Gastrocnemius medialis (tissue), 4 donors: ENCODE measurements around the gene NBL1. TPM values are rescaled to one million over a fixed set of nuclear protein-coding genes. Genes with fewer than 3 reads are reported as not detected.

Experiments used
- ATAC-seq, 2 donors: fragments of 150-250 bp; one replicate each; pipeline ENCODE4 v1.9.1; 2016
- DNase-seq, 2 donors: peaks; one replicate each; pipeline ENCODE4 v3.0.0-alpha.2; 2019
- H3K27ac ChIP-seq, 4 donors: fragments of 200-600 bp; sonication (generic); 1 replicate in 1 of 4; 2 replicates in 3 of 4; pipeline ENCODE4 v1.5.1; 2016 to 2018; ENCODE audit warnings: mild to moderate bottlenecking in 2 of 4, moderate library complexity in 1 of 4
- H3K27me3 ChIP-seq, 3 donors: fragments of 200-600 bp; sonication (generic) in 2 of 3; 1 replicate in 1 of 3; 2 replicates in 2 of 3; pipeline versions ENCODE4 v1.5.1 to v1.6.0; 2016 to 2019; ENCODE audit warnings: mild to moderate bottlenecking in 1 of 3, moderate library complexity in 1 of 3
- H3K36me3 ChIP-seq, 2 donors: fragments of 200-600 bp; sonication (generic) in 1 of 2; one replicate each; pipeline ENCODE4 v1.5.1; 2017 to 2018
- H3K4me1 ChIP-seq, 2 donors: fragments of 200-600 bp; sonication (generic) in 1 of 2; one replicate each; pipeline ENCODE4 v1.5.1; 2016 to 2017; ENCODE audit warnings: mild to moderate bottlenecking in 2 of 2
- H3K4me3 ChIP-seq, 4 donors: fragments of 200-600 bp; sonication (generic) in 3 of 4; 1 replicate in 1 of 4; 2 replicates in 3 of 4; pipeline ENCODE4 v1.5.1; 2016 to 2019; ENCODE audit warnings: mild to moderate bottlenecking in 2 of 4
- H3K9me3 ChIP-seq, 3 donors: fragments of 200-600 bp; sonication (generic) in 2 of 3; 1 replicate in 1 of 3; 2 replicates in 2 of 3; pipeline ENCODE4 v1.5.1; 2016 to 2019
- POLR2A ChIP-seq, 2 donors: fragments of 450-650 bp; IDR thresholded peaks; one replicate each; pipeline ENCODE4 v1.6.1; 2017; ENCODE audit warnings: antibody characterized with exemption in 2 of 2, mild to moderate bottlenecking in 2 of 2, moderate library complexity in 2 of 2
- in situ Hi-C, 4 donors: fragments of 200-750 bp; cut with MboI; loops; one replicate each; pipeline versions ENCODE4 v1.15.0 to v1.8.0; 2017; ENCODE audit warnings: low sequenced_read_pairs in 4 of 4
- intact Hi-C: fragments of 100-400 bp; cut with DNase I; formaldehyde crosslinking; loops from one replicate; pipeline ENCODE4 v1.15.1; 2023; ENCODE audit warnings: low total_unique reads
- total RNA-seq, 4 donors: library from RNA; depleted of rRNA; stranded (reverse); fragments of >200 nt; gene quantifications; one replicate each; pipeline versions ENCODE4 v1.1.0 to v1.2.3, GENCODE V29; 2016
- TF ChIP-seq, protein P1 (sequence below), 5 experiments: fragments of 450-650 bp in 3 of 5; fragments of 200-600 bp in 2 of 5; sonication (generic) in 2 of 5; IDR thresholded peaks in 4 of 5; conservative IDR thresholded peaks in 1 of 5; 1 replicate in 4 of 5; 2 replicates in 1 of 5; pipeline ENCODE4 v1.5.1; 2016 to 2019; ENCODE audit warnings: antibody characterized with exemption in 5 of 5, mild to moderate bottlenecking in 3 of 5, moderate library complexity in 3 of 5

Gene NBL1
- total RNA-seq, 4 donors from 2014 or later: 7.9 to 20.3 (median 16.3) TPM

DNA sequence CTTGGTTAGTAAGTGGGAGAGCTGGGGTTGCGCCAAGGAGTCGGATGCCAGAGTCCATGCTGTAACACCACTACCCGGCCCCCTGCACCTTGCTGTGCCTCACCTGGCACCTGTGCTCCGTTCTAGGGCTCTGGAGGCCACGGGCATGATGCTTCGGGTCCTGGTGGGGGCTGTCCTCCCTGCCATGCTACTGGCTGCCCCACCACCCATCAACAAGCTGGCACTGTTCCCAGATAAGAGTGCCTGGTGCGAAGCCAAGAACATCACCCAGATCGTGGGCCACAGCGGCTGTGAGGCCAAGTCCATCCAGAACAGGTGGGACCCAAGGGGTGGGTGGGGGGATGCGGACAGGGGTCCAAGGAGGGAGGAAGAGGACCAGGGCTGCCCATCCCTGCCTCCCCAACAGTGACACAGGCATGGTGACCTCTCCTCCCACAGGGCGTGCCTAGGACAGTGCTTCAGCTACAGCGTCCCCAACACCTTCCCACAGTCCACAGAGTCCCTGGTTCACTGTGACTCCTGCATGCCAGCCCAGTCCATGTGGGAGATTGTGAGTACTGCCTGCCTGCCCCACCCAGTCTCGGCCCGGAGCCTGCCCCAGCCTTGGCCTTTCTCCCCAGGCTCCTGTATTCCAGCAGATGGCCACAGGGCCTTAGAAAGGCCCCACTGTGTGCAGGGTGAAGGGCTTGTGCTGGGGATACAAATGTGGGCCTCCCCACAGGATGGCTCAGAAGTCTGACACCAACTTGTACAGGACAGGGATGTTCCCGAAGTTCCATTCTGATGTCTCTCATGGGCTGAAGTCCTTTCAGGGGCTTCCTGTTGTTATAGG lies 11.0 kb downstream of the NBL1 start:
- Histone ChIP-seq H3K27me3 (no peaks in the 10 kb centered on the region), H3K27ac (no peak overlapping the region), H3K4me1 (peaks cover 3 to 24% of the 10 kb centered on the region in 2 donors), H3K36me3 (no peaks in the 10 kb centered on the region), H3K4me3 (no peak overlapping the region), H3K9me3 (no peaks in the 10 kb centered on the region)
- ATAC-seq: no peak
- in situ Hi-C loops: loop anchor here in 3 of 4 donors (5.0 to 10.0 kb wide), 4 partner anchors 170 to 313 kb away; partner anchors contain the start of gene CAPZB (in 1 of the 3)
- DNase-seq: no peak
- no peak for TF ChIP-seq POLR2A (IDR thresholded peaks at IDR 0.05)
- TF ChIP-seq, protein P1, sequence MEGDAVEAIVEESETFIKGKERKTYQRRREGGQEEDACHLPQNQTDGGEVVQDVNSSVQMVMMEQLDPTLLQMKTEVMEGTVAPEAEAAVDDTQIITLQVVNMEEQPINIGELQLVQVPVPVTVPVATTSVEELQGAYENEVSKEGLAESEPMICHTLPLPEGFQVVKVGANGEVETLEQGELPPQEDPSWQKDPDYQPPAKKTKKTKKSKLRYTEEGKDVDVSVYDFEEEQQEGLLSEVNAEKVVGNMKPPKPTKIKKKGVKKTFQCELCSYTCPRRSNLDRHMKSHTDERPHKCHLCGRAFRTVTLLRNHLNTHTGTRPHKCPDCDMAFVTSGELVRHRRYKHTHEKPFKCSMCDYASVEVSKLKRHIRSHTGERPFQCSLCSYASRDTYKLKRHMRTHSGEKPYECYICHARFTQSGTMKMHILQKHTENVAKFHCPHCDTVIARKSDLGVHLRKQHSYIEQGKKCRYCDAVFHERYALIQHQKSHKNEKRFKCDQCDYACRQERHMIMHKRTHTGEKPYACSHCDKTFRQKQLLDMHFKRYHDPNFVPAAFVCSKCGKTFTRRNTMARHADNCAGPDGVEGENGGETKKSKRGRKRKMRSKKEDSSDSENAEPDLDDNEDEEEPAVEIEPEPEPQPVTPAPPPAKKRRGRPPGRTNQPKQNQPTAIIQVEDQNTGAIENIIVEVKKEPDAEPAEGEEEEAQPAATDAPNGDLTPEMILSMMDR (IDR thresholded peaks at IDR 0.05 in 4 of 5, conservative IDR thresholded peaks at IDR 0.05 in 1 of 5): no peak
- intact Hi-C loops: loop anchor here (5.0 to 10.0 kb wide), 2 partner anchors 168 to 340 kb away; partner anchors contain the start of genes AKR7A2, CAPZB and SLC66A1

DNA sequence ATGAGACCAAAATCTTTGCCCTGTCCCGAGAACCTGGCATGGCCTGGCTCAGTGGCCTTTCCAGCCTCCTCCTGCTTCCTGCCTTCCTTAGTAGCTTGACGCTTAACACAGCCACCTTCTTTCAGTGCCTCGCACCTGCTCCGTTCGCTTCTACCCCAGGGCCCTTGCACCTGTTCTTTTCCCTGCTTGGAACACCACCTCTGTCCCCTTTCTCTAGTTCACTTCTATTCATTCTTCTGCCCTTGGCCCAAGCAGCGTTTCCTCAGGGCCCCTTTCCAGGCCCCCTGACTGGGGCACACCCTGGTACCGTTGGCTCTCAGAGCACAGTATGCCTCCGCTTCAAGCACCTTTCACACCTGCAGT lies 11.6 kb downstream of the NBL1 start:
- H3K27me3 ChIP-seq: no peaks in the 10 kb centered on the region
- in situ Hi-C loops (loop anchor here in 2 of 4 donors (10.0 kb wide), 3 partner anchors 171 to 311 kb away; partner anchors contain the start of gene CAPZB (in 1 of the 2)), intact Hi-C loops (loop anchor here (10.0 kb wide), 1 partner anchor 341 kb away; the partner anchor contains the start of genes AKR7A2 and SLC66A1)
- no peak overlapping the region for H3K27ac ChIP-seq
- H3K4me3 ChIP-seq: no peak overlapping the region
- peaks cover 0 to 22% of the 10 kb centered on the region in 2 donors for H3K4me1 ChIP-seq
- no peak for TF ChIP-seq POLR2A (IDR thresholded peaks at IDR 0.05)
- TF ChIP-seq, protein P1 (IDR thresholded peaks at IDR 0.05 in 4 of 5, conservative IDR thresholded peaks at IDR 0.05 in 1 of 5): no peak
- no peak for DNase-seq
- no peak for ATAC-seq
- no peaks in the 10 kb centered on the region for H3K36me3 ChIP-seq
- H3K9me3 ChIP-seq: no peaks in the 10 kb centered on the region

DNA sequence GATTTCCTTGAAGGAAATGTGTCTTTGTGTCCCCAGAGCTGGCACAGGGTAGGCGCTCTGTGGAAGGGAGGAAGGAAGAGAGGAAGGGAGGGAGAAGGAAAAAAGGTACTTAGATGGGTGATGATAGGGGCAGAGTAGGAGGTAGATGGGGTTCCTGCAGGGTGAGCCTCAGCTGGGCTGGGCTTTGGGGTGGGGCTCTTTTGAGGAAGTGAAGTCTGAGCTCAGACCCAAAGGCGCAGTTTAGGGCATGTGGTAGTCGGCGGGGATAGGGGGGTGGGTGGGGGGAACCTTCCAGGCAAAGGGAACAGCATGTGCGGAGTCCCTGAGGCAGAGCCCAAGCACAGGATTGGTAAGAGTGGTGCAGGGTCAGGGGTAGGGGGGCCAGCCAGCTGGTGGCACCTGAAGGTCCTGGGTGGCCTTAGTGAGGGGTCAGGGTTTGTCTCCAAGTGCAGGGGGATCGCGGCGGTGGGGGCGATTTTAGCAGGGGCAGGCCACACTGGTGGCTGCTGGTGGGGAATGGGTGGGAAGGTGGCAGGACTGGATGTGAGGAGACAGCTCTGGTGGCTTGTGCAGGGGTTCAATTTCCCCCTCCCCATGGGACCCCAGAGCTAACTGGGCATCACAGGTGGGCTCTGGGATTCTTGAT lies 12.1 kb downstream of the NBL1 start:
- DNase-seq: no peak
- Histone ChIP-seq H3K4me3 (no peak overlapping the region), H3K4me1 (peaks cover 0 to 18% of the 10 kb centered on the region in 2 donors), H3K27ac (no peak overlapping the region), H3K9me3 (no peaks in the 10 kb centered on the region), H3K27me3 (no peaks in the 10 kb centered on the region), H3K36me3 (no peaks in the 10 kb centered on the region)
- in situ Hi-C loops: loop anchor here in 2 of 4 donors (10.0 kb wide), 3 partner anchors 171 to 311 kb away; partner anchors contain the start of gene CAPZB (in 1 of the 2)
- no peak for TF ChIP-seq POLR2A (IDR thresholded peaks at IDR 0.05)
- TF ChIP-seq, protein P1 (IDR thresholded peaks at IDR 0.05 in 4 of 5, conservative IDR thresholded peaks at IDR 0.05 in 1 of 5): no peak
- intact Hi-C loops: loop anchor here (10.0 kb wide), 1 partner anchor 341 kb away; the partner anchor contains the start of genes AKR7A2 and SLC66A1
- no peak for ATAC-seq

DNA sequence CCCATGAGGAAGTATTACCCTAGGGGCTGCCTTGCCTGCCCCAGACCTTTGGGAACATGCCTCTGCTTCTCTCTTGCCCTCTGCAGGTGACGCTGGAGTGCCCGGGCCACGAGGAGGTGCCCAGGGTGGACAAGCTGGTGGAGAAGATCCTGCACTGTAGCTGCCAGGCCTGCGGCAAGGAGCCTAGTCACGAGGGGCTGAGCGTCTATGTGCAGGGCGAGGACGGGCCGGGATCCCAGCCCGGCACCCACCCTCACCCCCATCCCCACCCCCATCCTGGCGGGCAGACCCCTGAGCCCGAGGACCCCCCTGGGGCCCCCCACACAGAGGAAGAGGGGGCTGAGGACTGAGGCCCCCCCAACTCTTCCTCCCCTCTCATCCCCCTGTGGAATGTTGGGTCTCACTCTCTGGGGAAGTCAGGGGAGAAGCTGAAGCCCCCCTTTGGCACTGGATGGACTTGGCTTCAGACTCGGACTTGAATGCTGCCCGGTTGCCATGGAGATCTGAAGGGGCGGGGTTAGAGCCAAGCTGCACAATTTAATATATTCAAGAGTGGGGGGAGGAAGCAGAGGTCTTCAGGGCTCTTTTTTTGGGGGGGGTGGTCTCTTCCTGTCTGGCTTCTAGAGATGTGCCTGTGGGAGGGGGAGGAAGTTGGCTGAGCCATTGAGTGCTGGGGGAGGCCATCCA lies 12.8 kb downstream of the NBL1 start:
- peaks cover 0 to 12% of the 10 kb centered on the region in 2 donors for H3K4me1 ChIP-seq

More for the DNA sequence above, 12.8 kb downstream of the NBL1 start:
- intact Hi-C loops: loop anchor here (10.0 kb wide), 1 partner anchor 342 kb away; the partner anchor contains the start of genes AKR7A2 and SLC66A1
- in situ Hi-C loops: loop anchor here in 2 of 4 donors (10.0 kb wide), 3 partner anchors 172 to 312 kb away; partner anchors contain the start of gene CAPZB (in 1 of the 2)
- no peaks in the 10 kb centered on the region for H3K27me3 ChIP-seq
- H3K4me3 ChIP-seq: no peak overlapping the region
- H3K9me3 ChIP-seq: no peaks in the 10 kb centered on the region
- no peaks in the 10 kb centered on the region for H3K36me3 ChIP-seq
- TF ChIP-seq, protein P1 (IDR thresholded peaks at IDR 0.05 in 4 of 5, conservative IDR thresholded peaks at IDR 0.05 in 1 of 5): no peak
- no peak for TF ChIP-seq POLR2A (IDR thresholded peaks at IDR 0.05)
- ATAC-seq (no peak), DNase-seq (no peak)
- H3K27ac ChIP-seq: no peak overlapping the region
